Daoy (cell line): Measurements from ENCODE around the gene PROCA1. TPM values are rescaled to one million over a fixed set of nuclear protein-coding genes. Genes with fewer than 3 reads are reported as not detected.

Experiments used
- DNase-seq: peaks from one replicate; pipeline ENCODE4 v3.0.0-alpha.2; 2015; ENCODE audit warnings: low read depth
- total RNA-seq: library from RNA; depleted of rRNA; stranded (reverse); fragments of >200 nt; shearing (Covaris generic); gene quantifications from 2 replicates; pipeline ENCODE4 v1.2.3, GENCODE V29; 2014

Gene PROCA1
- total RNA-seq, 1 experiment from 2014 or later: 0.23 TPM

- no peak for DNase-seq
Observed at GRCh38 chr17:28707339-28707720, 4.4 kb downstream of the PROCA1 start.

GRCh38 chr17:28706471-28707338, 5.0 kb downstream of the PROCA1 start:
- no peak for DNase-seq

GRCh38 chr17:28705728-28706334, 5.9 kb downstream of the PROCA1 start:
- DNase-seq: no peak

GRCh38 chr17:28705074-28705659, 6.5 kb downstream of the PROCA1 start:
- DNase-seq: no peak

- no peak for DNase-seq
Observed at GRCh38 chr17:28704219-28704858, 7.3 kb downstream of the PROCA1 start.

- no peak for DNase-seq
Observed at GRCh38 chr17:28703552-28704218, 8.0 kb downstream of the PROCA1 start.

GRCh38 chr17:28702752-28703150, 8.9 kb downstream of the PROCA1 start:
- DNase-seq: no peak

- no peak for DNase-seq
Observed at GRCh38 chr17:28702026-28702751, 9.5 kb downstream of the PROCA1 start.

GRCh38 chr17:28700830-28701492, 10.7 kb downstream of the PROCA1 start:
- DNase-seq: no peak

- DNase-seq: no peak
Observed at GRCh38 chr17:28700278-28700677, 11.4 kb downstream of the PROCA1 start.

GRCh38 chr17:28698253-28698941, 13.3 kb downstream of the PROCA1 start:
- no peak for DNase-seq

- DNase-seq: no peak
Observed at GRCh38 chr17:28693869-28694268, 17.8 kb downstream of the PROCA1 start.

- DNase-seq: no peak
Observed at GRCh38 chr17:28689011-28689410, 22.7 kb downstream of the PROCA1 start.

GRCh38 chr17:28688481-28688880, 23.2 kb downstream of the PROCA1 start:
- no peak for DNase-seq

- no peak for DNase-seq
Observed at GRCh38 chr17:28686296-28686695, 25.4 kb downstream of the PROCA1 start.

GRCh38 chr17:28685366-28685765, 26.3 kb downstream of the PROCA1 start:
- DNase-seq: no peak

GRCh38 chr17:28684963-28685362, 26.7 kb downstream of the PROCA1 start:
- DNase-seq: no peak

GRCh38 chr17:28682655-28683054, 29.0 kb downstream of the PROCA1 start:
- no peak for DNase-seq

- DNase-seq: no peak
Observed at GRCh38 chr17:28675980-28676379, 35.7 kb downstream of the PROCA1 start.

GRCh38 chr17:28675490-28675889, 36.2 kb downstream of the PROCA1 start:
- no peak for DNase-seq
